GM12878 (cell line): Measurements from ENCODE around the gene KCND3. TPM values are rescaled to one million over a fixed set of nuclear protein-coding genes. Genes with fewer than 3 reads are reported as not detected.

Experiments
- ATAC-seq: fragments of 200-7000 bp; cut with Tn5 transposase; 3 replicates; pipeline ENCODE4 v1.9.1; 2020; ENCODE audit warnings: mild to moderate bottlenecking, moderate library complexity
- BruUV-seq: library from RNA; stranded (reverse); fragments of 400-500 nt; replicated peaks from 2 replicates; lab custom pipeline; 2021; lab: Mats Ljungman, UMichigan
- CTCF ChIA-PET: fragments of 300-600 bp; sonication (Branson Sonifier 250); formaldehyde crosslinking; extraction: SDS; loops from one replicate; lab custom pipeline; 2021; ENCODE audit warnings: inconsistent platforms; lab: Yijun Ruan, JAX
- POLR2A ChIA-PET: fragments of 350-600 bp; formaldehyde crosslinking; extraction: SDS; loops from one replicate; lab custom pipeline; 2021; ENCODE audit warnings: inconsistent platforms; lab: Charles Lee
- RAD21 ChIA-PET: fragments of 300-600 bp; sonication (Branson Sonifier 250); formaldehyde crosslinking; loops from one replicate; lab custom pipeline; 2023; ENCODE audit warnings: antibody characterized with exemption; ENCODE audit not compliant: unreplicated experiment; lab: Charles Lee
- SMC1A ChIA-PET: fragments of 300-600 bp; sonication (Branson Sonifier 250); formaldehyde crosslinking; loops from one replicate; lab custom pipeline; 2023; ENCODE audit not compliant: unreplicated experiment, uncharacterized antibody; lab: Charles Lee
- DNase-seq: peaks from one replicate; pipeline ENCODE4 v3.0.0-alpha.2; 2011; ENCODE audit warnings: low read depth, low spot score
- FAIRE-seq: peaks from 3 replicates; lab custom pipeline; 2011; peaks lifted over from hg19 to GRCh38; lab: Jason Lieb, UNC
- H2AFZ ChIP-seq: 2 replicates; pipeline ENCODE4 v1.6.0; 2011; ENCODE audit warnings: low read depth, low read length, control low read depth; ENCODE audit not compliant: control insufficient read depth
- H3K27ac ChIP-seq: 2 replicates; pipeline ENCODE4 v1.5.1; 2011; ENCODE audit warnings: control low read depth; ENCODE audit not compliant: control insufficient read depth, insufficient read depth
- H3K27me3 ChIP-seq, 2 experiments: replicated peaks in 1 of 2; 2 replicates each; pipeline versions ENCODE4 v1.6.0 to v1.6.1; 2011; ENCODE audit warnings: low read length in 1 of 2; ENCODE audit not compliant: control insufficient read depth in 2 of 2, insufficient read depth in 2 of 2
- H3K36me3 ChIP-seq, 2 experiments: 2 replicates each; pipeline ENCODE4 v1.5.1; 2011; ENCODE audit warnings: low read length in 1 of 2; ENCODE audit not compliant: control insufficient read depth in 2 of 2, insufficient read depth in 2 of 2
- H3K4me1 ChIP-seq: 2 replicates; pipeline ENCODE4 v1.6.1; 2011; ENCODE audit warnings: mild to moderate bottlenecking, low read length, moderate library complexity, mixed read lengths; ENCODE audit not compliant: control insufficient read depth, insufficient read depth
- H3K4me2 ChIP-seq: 2 replicates; pipeline ENCODE4 v1.6.0; 2011; ENCODE audit warnings: control low read depth; ENCODE audit not compliant: control insufficient read depth, insufficient read depth
- H3K4me3 ChIP-seq: fragments of 200-600 bp; sonication (generic); 2 replicates; pipeline ENCODE4 v1.5.1; 2016
- H3K79me2 ChIP-seq: 2 replicates; pipeline ENCODE4 v1.6.0; 2011; ENCODE audit warnings: low read length; ENCODE audit not compliant: control insufficient read depth, insufficient read depth
- H3K9ac ChIP-seq: 2 replicates; pipeline ENCODE4 v1.8.0; 2011; ENCODE audit warnings: low read length, control low read depth, mixed read lengths; ENCODE audit not compliant: control insufficient read depth, insufficient read depth
- H3K9me3 ChIP-seq: replicated peaks from 3 replicates; pipeline ENCODE4 v1.5.1; 2011; ENCODE audit warnings: mild to moderate bottlenecking, low read length; ENCODE audit not compliant: control insufficient read depth, insufficient read depth
- H4K20me1 ChIP-seq: 2 replicates; pipeline ENCODE4 v1.6.0; 2011; ENCODE audit not compliant: control insufficient read depth, insufficient read depth
- ESRRA ChIP-seq: IDR thresholded peaks from 2 replicates; pipeline ENCODE4 v1.6.1; 2012; ENCODE audit warnings: mild to moderate bottlenecking, low read length, improper control_type of control experiment
- ETV6 ChIP-seq, 2 experiments: fragments of 450-650 bp in 1 of 2; IDR thresholded peaks in 1 of 2; conservative IDR thresholded peaks in 1 of 2; 2 replicates each; pipeline ENCODE4 v1.6.1; 2014; ENCODE audit warnings: antibody characterized with exemption in 1 of 2, borderline replicate concordance in 1 of 2, low read depth in 1 of 2, mild to moderate bottlenecking in 1 of 2, moderate library complexity in 1 of 2
- FOS ChIP-seq: IDR thresholded peaks from 3 replicates; pipeline ENCODE4 v1.6.1; 2011; ENCODE audit warnings: borderline replicate concordance; ENCODE audit not compliant: insufficient read length; ENCODE audit errors: extremely low read depth
- GABPA ChIP-seq: IDR thresholded peaks from 2 replicates; pipeline ENCODE4 v1.6.1; 2014; ENCODE audit warnings: antibody characterized with exemption, low read depth, mild to moderate bottlenecking, inconsistent platforms
- IKZF1 ChIP-seq: fragments of 450-650 bp; conservative IDR thresholded peaks from 2 replicates; pipeline ENCODE4 v1.6.1; 2017; ENCODE audit warnings: antibody characterized with exemption, mild to moderate bottlenecking
- POLR2A ChIP-seq: IDR thresholded peaks from 2 replicates; pipeline ENCODE4 v1.6.1; 2011; ENCODE audit warnings: low read depth, mild to moderate bottlenecking, low read length
- RB1 ChIP-seq: fragments of 450-650 bp; formaldehyde crosslinking; IDR thresholded peaks from 2 replicates; pipeline ENCODE4 v1.6.1; 2017; ENCODE audit warnings: mild to moderate bottlenecking, borderline replicate concordance
- RUNX3 ChIP-seq: IDR thresholded peaks from 2 replicates; pipeline ENCODE4 v1.6.1; 2012; ENCODE audit warnings: low read length, inconsistent platforms
- SIX5 ChIP-seq: IDR thresholded peaks from 2 replicates; pipeline ENCODE4 v1.6.1; 2011; ENCODE audit warnings: mild to moderate bottlenecking, low read depth, low read length, moderate library complexity; ENCODE audit not compliant: severe bottlenecking
- YY1 ChIP-seq: IDR thresholded peaks from 2 replicates; pipeline ENCODE4 v1.6.1; 2011; ENCODE audit warnings: low read depth, mild to moderate bottlenecking, low read length
- ZBTB4 ChIP-seq: fragments of 450-650 bp; formaldehyde crosslinking; IDR thresholded peaks from 2 replicates; pipeline ENCODE4 v1.4.0; 2022; ENCODE audit warnings: mild to moderate bottlenecking, moderate library complexity
- ZNF274 ChIP-seq: IDR thresholded peaks from one replicate; pipeline ENCODE4 v1.8.0; 2011; ENCODE audit not compliant: insufficient read length, insufficient read depth
- WGBS: methylation state at CpG from one replicate; pipeline ENCODE4 v1.1.6; 2016; ENCODE audit warnings: low lambda C conversion rate; ENCODE audit not compliant: insufficient replicate concordance, insufficient coverage; ENCODE audit errors: missing lambda C conversion rate; 5-methylcytosine and 5-hydroxymethylcytosine counted together
- in situ Hi-C: fragments of 300-500 bp; cut with MboI; formaldehyde crosslinking; loops from 9 replicates; pipeline ENCODE4 v1.14.3; 2018; ENCODE audit warnings: mixed read lengths
- intact Hi-C: fragments of 100-400 bp; cut with micrococcal nuclease; formaldehyde crosslinking; loops from one replicate; pipeline ENCODE4 v1.14.2; 2022; ENCODE audit not compliant: unreplicated experiment
- polyA plus RNA-seq, 11 experiments: library from polyadenylated mRNA; depleted of rRNA in 4 of 11; unstranded in 6 of 11; stranded (reverse) in 5 of 11; fragments of >200 nt; fragmentation: Nextera tagmentation in 4 of 11; fragmentation: Illumina TruSeq in 1 of 11; extraction: Ambion mirVana in 4 of 11; extraction: Trizol in 1 of 11; gene quantifications; 1 replicate in 1 of 11; 2 replicates in 10 of 11; pipeline versions ENCODE4 v1.2.1 to v1.2.3, GENCODE V29; 2011 to 2016; ENCODE audit warnings: inconsistent platforms in 2 of 11, missing spikeins in 2 of 11, low read depth in 1 of 11
- total RNA-seq, 4 experiments: library from RNA; depleted of rRNA in 3 of 4; stranded (reverse); fragments of >200 nt in 3 of 4; fragmentation: Illumina TruSeq in 1 of 4; extraction: Trizol in 1 of 4; gene quantifications; 2 replicates each; pipeline versions ENCODE4 v1.2.1 to v1.2.3, GENCODE V29; 2013 to 2021
- TF ChIP-seq, protein P1 (sequence below): fragments of 450-650 bp; IDR thresholded peaks from 2 replicates; pipeline ENCODE4 v1.6.1; 2016; ENCODE audit warnings: mild to moderate bottlenecking
- TF ChIP-seq, protein P2 (sequence below): fragments of 450-650 bp; IDR thresholded peaks from 2 replicates; pipeline ENCODE4 v1.6.1; 2016; ENCODE audit warnings: mild to moderate bottlenecking
- TF ChIP-seq, protein P3 (sequence below): fragments of 450-650 bp; IDR thresholded peaks from 2 replicates; pipeline ENCODE4 v1.6.1; 2018; ENCODE audit warnings: borderline replicate concordance, mild to moderate bottlenecking; ENCODE audit not compliant: partially characterized antibody

The KCND3 gene
- total and polyA plus RNA-seq, 10 of the 15 experiments (the other 5 are each of a cell fraction or from before 2014, with no cell fraction given) = 0.02 TPM; not detected in 9

DNA sequence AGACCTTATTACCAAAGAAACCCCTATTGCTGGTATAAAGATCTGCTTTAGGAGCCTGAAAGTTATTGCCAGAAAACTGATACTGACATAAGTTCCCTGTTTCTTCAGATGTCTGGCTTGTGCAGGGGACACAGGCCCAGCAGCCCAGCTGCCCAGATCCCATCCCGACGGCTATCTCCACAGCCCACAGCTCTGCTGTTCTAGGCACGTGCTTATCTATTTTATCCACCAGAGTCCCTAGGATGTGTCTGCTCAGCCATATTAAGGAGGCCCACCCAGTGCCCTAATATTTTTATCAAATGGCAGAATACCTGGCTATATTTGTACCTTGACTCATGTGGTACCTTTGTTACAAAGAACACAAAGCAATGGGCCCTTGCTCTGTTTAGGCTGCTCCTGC is 174.8 kb downstream of the KCND3 start:
- no TSS peak for BruUV-seq
- intact Hi-C loops (no loop called here), in situ Hi-C loops (no loop called here)
- DNase-seq (no peak), FAIRE-seq (no peak), ATAC-seq (no peak)
- POLR2A ChIA-PET = interaction anchor here (0.6 kb wide), 1 partner anchor 76 kb away, joined by 3 read pairs; no protein-coding TSS in a partner anchor
- no peak overlapping the region for H2AFZ ChIP-seq
- SMC1A ChIA-PET = no interaction called here
- peaks cover 0 to 6% of the 10 kb centered on the region in 2 experiments for H3K27me3 ChIP-seq
- RAD21 ChIA-PET = no interaction called here
- no peak overlapping the region for H3K4me3 ChIP-seq
- H3K36me3 ChIP-seq = no peaks in the 10 kb centered on the region
- 57% methylated on average over 3 of the region's 3 CpGs for WGBS
- no peaks in the 10 kb centered on the region for H3K4me1 ChIP-seq
- H4K20me1 ChIP-seq = no peaks in the 10 kb centered on the region
- no peak overlapping the region for H3K9ac ChIP-seq
- no peak for TF ChIP-seq RUNX3
- no peak for TF ChIP-seq SIX5
- TF ChIP-seq IKZF1 = no peak
- no peak for TF ChIP-seq ETV6 (conservative IDR thresholded peaks at IDR 0.05 in 1 of 2, IDR thresholded peaks at IDR 0.05 in 1 of 2; ENCODE audit: borderline replicate concordance in 1 of 2, low read depth in 1 of 2)
- no peak for TF ChIP-seq GABPA
- no peak for TF ChIP-seq POLR2A
- TF ChIP-seq, protein P1, sequence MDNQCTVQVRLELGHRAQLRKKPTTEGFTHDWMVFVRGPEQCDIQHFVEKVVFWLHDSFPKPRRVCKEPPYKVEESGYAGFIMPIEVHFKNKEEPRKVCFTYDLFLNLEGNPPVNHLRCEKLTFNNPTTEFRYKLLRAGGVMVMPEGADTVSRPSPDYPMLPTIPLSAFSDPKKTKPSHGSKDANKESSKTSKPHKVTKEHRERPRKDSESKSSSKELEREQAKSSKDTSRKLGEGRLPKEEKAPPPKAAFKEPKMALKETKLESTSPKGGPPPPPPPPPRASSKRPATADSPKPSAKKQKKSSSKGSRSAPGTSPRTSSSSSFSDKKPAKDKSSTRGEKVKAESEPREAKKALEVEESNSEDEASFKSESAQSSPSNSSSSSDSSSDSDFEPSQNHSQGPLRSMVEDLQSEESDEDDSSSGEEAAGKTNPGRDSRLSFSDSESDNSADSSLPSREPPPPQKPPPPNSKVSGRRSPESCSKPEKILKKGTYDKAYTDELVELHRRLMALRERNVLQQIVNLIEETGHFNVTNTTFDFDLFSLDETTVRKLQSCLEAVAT = no peak
- TF ChIP-seq YY1 = no peak
- TF ChIP-seq, protein P2, sequence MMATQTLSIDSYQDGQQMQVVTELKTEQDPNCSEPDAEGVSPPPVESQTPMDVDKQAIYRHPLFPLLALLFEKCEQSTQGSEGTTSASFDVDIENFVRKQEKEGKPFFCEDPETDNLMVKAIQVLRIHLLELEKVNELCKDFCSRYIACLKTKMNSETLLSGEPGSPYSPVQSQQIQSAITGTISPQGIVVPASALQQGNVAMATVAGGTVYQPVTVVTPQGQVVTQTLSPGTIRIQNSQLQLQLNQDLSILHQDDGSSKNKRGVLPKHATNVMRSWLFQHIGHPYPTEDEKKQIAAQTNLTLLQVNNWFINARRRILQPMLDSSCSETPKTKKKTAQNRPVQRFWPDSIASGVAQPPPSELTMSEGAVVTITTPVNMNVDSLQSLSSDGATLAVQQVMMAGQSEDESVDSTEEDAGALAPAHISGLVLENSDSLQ = no peak
- TF ChIP-seq ZNF274 = no peak
- TF ChIP-seq, protein P3, sequence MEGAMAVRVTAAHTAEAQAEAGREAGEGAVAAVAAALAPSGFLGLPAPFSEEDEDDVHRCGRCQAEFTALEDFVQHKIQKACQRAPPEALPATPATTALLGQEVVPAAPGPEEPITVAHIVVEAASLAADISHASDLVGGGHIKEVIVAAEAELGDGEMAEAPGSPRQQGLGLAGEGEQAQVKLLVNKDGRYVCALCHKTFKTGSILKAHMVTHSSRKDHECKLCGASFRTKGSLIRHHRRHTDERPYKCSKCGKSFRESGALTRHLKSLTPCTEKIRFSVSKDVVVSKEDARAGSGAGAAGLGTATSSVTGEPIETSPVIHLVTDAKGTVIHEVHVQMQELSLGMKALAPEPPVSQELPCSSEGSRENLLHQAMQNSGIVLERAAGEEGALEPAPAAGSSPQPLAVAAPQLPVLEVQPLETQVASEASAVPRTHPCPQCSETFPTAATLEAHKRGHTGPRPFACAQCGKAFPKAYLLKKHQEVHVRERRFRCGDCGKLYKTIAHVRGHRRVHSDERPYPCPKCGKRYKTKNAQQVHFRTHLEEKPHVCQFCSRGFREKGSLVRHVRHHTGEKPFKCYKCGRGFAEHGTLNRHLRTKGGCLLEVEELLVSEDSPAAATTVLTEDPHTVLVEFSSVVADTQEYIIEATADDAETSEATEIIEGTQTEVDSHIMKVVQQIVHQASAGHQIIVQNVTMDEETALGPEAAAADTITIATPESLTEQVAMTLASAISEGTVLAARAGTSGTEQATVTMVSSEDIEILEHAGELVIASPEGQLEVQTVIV = no peak
- no peak for TF ChIP-seq ESRRA
- TF ChIP-seq ZBTB4 (CRISPR knock-in tag) = no peak
- TF ChIP-seq FOS = no peak
- TF ChIP-seq RB1 = no peak
- TF ChIP-seq, all 136 proteins: peak for 0
- CTCF ChIA-PET = no interaction called here
- Histone ChIP-seq H3K79me2 (no peaks in the 10 kb centered on the region), H3K4me2 (no peak overlapping the region), H3K9me3 (no peaks in the 10 kb centered on the region), H3K27ac (no peak overlapping the region)
